PC-3 (cell line): ENCODE measurements around the gene RAB14. TPM values are rescaled to one million over a fixed set of nuclear protein-coding genes. Genes with fewer than 3 reads are reported as not detected.
A peak's percentile ranks its signal among the peaks of the same experiment; 100 is the strongest.

Experiments
- ATAC-seq: fragments of 200-7000 bp; cut with Tn5 transposase; 2 replicates; pipeline ENCODE4 v1.9.1; 2020; ENCODE audit warnings: mild to moderate bottlenecking, moderate library complexity
- BruUV-seq: library from RNA; stranded (reverse); fragments of 400-500 nt; replicated peaks from 2 replicates; lab custom pipeline; 2021; lab: Mats Ljungman, UMichigan
- CTCF ChIA-PET: fragments of 300-600 bp; sonication (Branson Sonifier 250); formaldehyde crosslinking; loops from one replicate; lab custom pipeline; 2022; ENCODE audit warnings: antibody characterized with exemption; lab: Charles Lee
- POLR2A ChIA-PET: fragments of 300-600 bp; sonication (Branson Sonifier 250); formaldehyde crosslinking; loops from one replicate; lab custom pipeline; 2022; ENCODE audit warnings: antibody characterized with exemption; ENCODE audit not compliant: unreplicated experiment; lab: Charles Lee
- DNase-seq: peaks from one replicate; pipeline ENCODE4 v3.0.0-alpha.2; 2015
- H2AFZ ChIP-seq: fragments of 300-600 bp; sonication (generic); 2 replicates; pipeline ENCODE4 v1.6.0; 2016; ENCODE audit warnings: antibody characterized with exemption, low read length
- H3F3A ChIP-seq: fragments of 300-600 bp; sonication (generic); one replicate; pipeline ENCODE4 v1.6.0; 2017; ENCODE audit warnings: antibody characterized with exemption, low read length, control low read depth, mild to moderate bottlenecking; ENCODE audit not compliant: unreplicated experiment
- H3K27ac ChIP-seq: fragments of 300-600 bp; sonication (generic); 2 replicates; pipeline ENCODE4 v1.5.1; 2016; ENCODE audit warnings: mild to moderate bottlenecking, low read length
- H3K27me3 ChIP-seq: fragments of 300-600 bp; sonication (generic); 2 replicates; pipeline ENCODE4 v1.6.1; 2016; ENCODE audit warnings: low read length, mixed read lengths
- H3K36me3 ChIP-seq: fragments of 300-600 bp; sonication (generic); 2 replicates; pipeline ENCODE4 v1.6.1; 2016; ENCODE audit warnings: low read depth, mixed run types, low read length, mixed read lengths
- H3K4me1 ChIP-seq: fragments of 300-600 bp; sonication (generic); 2 replicates; pipeline ENCODE4 v1.5.1; 2016; ENCODE audit warnings: low read length; ENCODE audit not compliant: insufficient read depth
- H3K4me2 ChIP-seq: fragments of 300-600 bp; sonication (generic); 2 replicates; pipeline ENCODE4 v1.6.0; 2016; ENCODE audit warnings: low read length
- H3K4me3 ChIP-seq: fragments of 300-600 bp; sonication (generic); 2 replicates; pipeline ENCODE4 v1.5.1; 2016; ENCODE audit warnings: mild to moderate bottlenecking, low read length, mixed read lengths
- H3K79me2 ChIP-seq: fragments of 300-600 bp; sonication (generic); 2 replicates; pipeline ENCODE4 v1.6.1; 2017; ENCODE audit warnings: low read length, mixed read lengths
- H3K9ac ChIP-seq: fragments of 300-600 bp; sonication (generic); 2 replicates; pipeline ENCODE4 v1.6.0; 2016; ENCODE audit warnings: mild to moderate bottlenecking, low read length
- H3K9me2 ChIP-seq: fragments of 300-600 bp; sonication (generic); replicated peaks from 2 replicates; pipeline ENCODE4 v1.6.1; 2016; ENCODE audit warnings: mixed run types, low read length, mixed read lengths
- H3K9me3 ChIP-seq: fragments of 300-600 bp; sonication (generic); 2 replicates; pipeline ENCODE4 v1.6.1; 2016; ENCODE audit warnings: low read length, mixed read lengths
- H4K20me1 ChIP-seq: fragments of 300-600 bp; sonication (generic); 2 replicates; pipeline ENCODE4 v1.6.1; 2016; ENCODE audit warnings: low read length, mixed read lengths
- EZH2 ChIP-seq: fragments of 300-600 bp; sonication (generic); IDR thresholded peaks from one replicate; pipeline ENCODE4 v1.6.1; 2017; ENCODE audit warnings: antibody characterized with exemption, mild to moderate bottlenecking, low read length; ENCODE audit not compliant: unreplicated experiment
- EZH2phosphoT487 ChIP-seq: fragments of 300-600 bp; sonication (generic); IDR thresholded peaks from 2 replicates; pipeline ENCODE4 v1.6.1; 2018; ENCODE audit warnings: mild to moderate bottlenecking, antibody characterized with exemption, low read length, borderline replicate concordance
- intact Hi-C: fragments of 100-400 bp; cut with micrococcal nuclease; formaldehyde crosslinking; loops from 2 replicates; pipeline ENCODE4 v1.9.0; 2023
- total RNA-seq: library from RNA; depleted of rRNA; stranded (reverse); fragments of >200 nt; gene quantifications from 2 replicates; pipeline ENCODE4 v1.2.3, GENCODE V29; 2014
- TF ChIP-seq, protein P1 (sequence below): fragments of 300-600 bp; sonication (generic); conservative IDR thresholded peaks from 2 replicates; pipeline ENCODE4 v1.5.1; 2017; ENCODE audit warnings: antibody characterized with exemption, low read depth, mild to moderate bottlenecking, low read length

The RAB14 gene
- total RNA-seq, 1 experiment from 2014 or later: 13.8 TPM

DNA sequence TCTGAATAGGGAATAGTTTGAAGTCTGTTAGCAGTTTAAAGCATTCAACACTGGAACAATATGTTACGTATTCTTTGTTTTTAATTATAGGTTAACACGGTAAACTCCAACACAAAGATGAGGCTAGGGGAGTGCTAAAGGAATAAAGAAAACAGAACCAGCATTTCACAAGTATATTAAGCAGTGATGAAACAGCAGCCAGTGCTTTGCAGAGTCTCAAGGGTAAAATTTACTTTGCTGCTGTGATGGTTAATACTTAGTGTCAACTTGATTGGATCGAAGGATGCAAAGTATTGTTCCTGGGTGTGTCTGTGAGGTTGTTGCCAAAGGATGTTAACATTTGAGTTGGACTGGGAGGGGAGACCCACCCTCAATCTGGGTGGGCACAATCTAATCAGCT lies 36.2 kb upstream of the RAB14 start:
- intact Hi-C loops: no loop called here
- Histone ChIP-seq H3K27me3 (no peaks in the 10 kb centered on the region), H2AFZ (no peak overlapping the region), H3K9me3 (no peaks in the 10 kb centered on the region), H4K20me1 (no peaks in the 10 kb centered on the region), H3K4me1 (peaks cover 22% of the 10 kb centered on the region), H3K4me3 (no peak overlapping the region), H3K4me2 (no peak overlapping the region), H3K79me2 (no peaks in the 10 kb centered on the region), H3K9ac (no peak overlapping the region), H3K9me2 (no peaks in the 10 kb centered on the region), H3K36me3 (no peaks in the 10 kb centered on the region), H3F3A (no peaks in the 10 kb centered on the region), H3K27ac (no peak overlapping the region)
- CTCF ChIA-PET: no interaction called here
- DNase-seq: no peak
- no TSS peak for BruUV-seq
- no peak for ATAC-seq
- TF ChIP-seq EZH2phosphoT487 (no peak), EZH2 (no peak)
- TF ChIP-seq, protein P1, sequence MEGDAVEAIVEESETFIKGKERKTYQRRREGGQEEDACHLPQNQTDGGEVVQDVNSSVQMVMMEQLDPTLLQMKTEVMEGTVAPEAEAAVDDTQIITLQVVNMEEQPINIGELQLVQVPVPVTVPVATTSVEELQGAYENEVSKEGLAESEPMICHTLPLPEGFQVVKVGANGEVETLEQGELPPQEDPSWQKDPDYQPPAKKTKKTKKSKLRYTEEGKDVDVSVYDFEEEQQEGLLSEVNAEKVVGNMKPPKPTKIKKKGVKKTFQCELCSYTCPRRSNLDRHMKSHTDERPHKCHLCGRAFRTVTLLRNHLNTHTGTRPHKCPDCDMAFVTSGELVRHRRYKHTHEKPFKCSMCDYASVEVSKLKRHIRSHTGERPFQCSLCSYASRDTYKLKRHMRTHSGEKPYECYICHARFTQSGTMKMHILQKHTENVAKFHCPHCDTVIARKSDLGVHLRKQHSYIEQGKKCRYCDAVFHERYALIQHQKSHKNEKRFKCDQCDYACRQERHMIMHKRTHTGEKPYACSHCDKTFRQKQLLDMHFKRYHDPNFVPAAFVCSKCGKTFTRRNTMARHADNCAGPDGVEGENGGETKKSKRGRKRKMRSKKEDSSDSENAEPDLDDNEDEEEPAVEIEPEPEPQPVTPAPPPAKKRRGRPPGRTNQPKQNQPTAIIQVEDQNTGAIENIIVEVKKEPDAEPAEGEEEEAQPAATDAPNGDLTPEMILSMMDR: no peak
- POLR2A ChIA-PET: no interaction called here

DNA sequence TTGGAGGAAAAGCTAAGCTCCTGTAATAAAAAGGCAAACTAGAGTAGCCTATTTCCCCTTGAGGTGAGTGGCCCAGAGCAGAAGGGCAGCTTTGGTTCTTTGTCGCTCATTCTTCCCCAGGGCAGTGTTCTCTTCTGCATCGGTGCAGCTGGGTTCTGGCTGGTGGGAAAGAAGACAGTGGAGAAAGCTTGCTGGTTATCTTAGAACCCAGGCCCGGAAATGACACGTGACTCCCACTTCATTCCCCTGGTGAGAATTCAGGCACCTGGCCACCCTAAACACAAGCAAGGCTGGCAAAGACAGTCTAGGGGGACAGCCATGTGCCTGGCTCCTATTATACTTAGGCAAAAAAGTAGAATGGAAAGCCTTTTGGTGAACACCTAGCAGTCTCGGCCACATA lies 33.8 kb upstream of the RAB14 start:
- no peak overlapping the region for H3K4me2 ChIP-seq
- H3F3A ChIP-seq: no peaks in the 10 kb centered on the region
- H3K9ac ChIP-seq: no peak overlapping the region
- ATAC-seq: no peak
- H3K9me3 ChIP-seq: no peaks in the 10 kb centered on the region
- H3K27me3 ChIP-seq: no peaks in the 10 kb centered on the region
- H4K20me1 ChIP-seq: no peaks in the 10 kb centered on the region
- BruUV-seq: no TSS peak
- H3K36me3 ChIP-seq: no peaks in the 10 kb centered on the region
- intact Hi-C loops: no loop called here
- CTCF ChIA-PET: no interaction called here
- H3K79me2 ChIP-seq: no peaks in the 10 kb centered on the region
- no peak for TF ChIP-seq EZH2
- TF ChIP-seq EZH2phosphoT487: no peak
- TF ChIP-seq, protein P1: no peak
- H3K4me3 ChIP-seq: no peak overlapping the region
- H3K27ac ChIP-seq: peak overlapping the region; percentile 88
- POLR2A ChIA-PET: no interaction called here
- H3K4me1 ChIP-seq: peaks cover 22% of the 10 kb centered on the region
- no peak for DNase-seq
- no peak overlapping the region for H2AFZ ChIP-seq
- no peaks in the 10 kb centered on the region for H3K9me2 ChIP-seq

DNA sequence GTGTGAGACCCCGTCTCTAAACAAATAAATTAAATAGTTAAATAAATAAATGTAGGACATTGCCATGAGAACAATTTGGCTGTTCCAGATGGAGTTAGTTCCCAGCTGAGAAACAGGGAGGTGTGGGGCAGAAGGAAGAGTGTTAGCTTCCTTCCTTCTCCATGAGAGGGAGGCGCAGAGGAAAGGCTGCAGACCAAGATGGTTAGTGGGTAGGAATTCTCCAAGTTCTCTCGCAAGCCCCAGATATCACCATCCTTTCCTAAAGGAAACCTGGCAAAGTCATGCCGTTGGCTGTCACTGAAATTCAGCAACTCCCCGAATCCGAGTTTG lies 33.1 kb upstream of the RAB14 start:
- Histone ChIP-seq H3K4me1 (peaks cover 22% of the 10 kb centered on the region), H3K9me2 (no peaks in the 10 kb centered on the region), H3K4me3 (no peak overlapping the region), H3K36me3 (no peaks in the 10 kb centered on the region), H3K79me2 (no peaks in the 10 kb centered on the region), H3K9me3 (no peaks in the 10 kb centered on the region), H4K20me1 (no peaks in the 10 kb centered on the region), H3K27ac (peak overlapping the region; percentile 88), H3K9ac (peak overlapping the region; percentile 30; the same call in 1 of the 2 replicates), H2AFZ (no peak overlapping the region), H3K4me2 (peak overlapping the region; percentile 56), H3K27me3 (no peaks in the 10 kb centered on the region), H3F3A (no peaks in the 10 kb centered on the region)
- intact Hi-C loops: no loop called here
- TF ChIP-seq EZH2phosphoT487 (no peak), EZH2 (no peak)
- TF ChIP-seq, protein P1: no peak
- ChIA-PET POLR2A (interaction anchor here (0.7 kb wide), 1 partner anchor 33 kb away, joined by 4 read pairs; the partner anchor contains the start of gene GSN), CTCF (no interaction called here)
- no TSS peak for BruUV-seq
- no peak; the same call in 1 of the 2 replicates for ATAC-seq
- DNase-seq: no peak
